ENCODE data around the gene TDP2. TPM values are rescaled to one million over a fixed set of nuclear protein-coding genes. Genes with fewer than 3 reads are reported as not detected.

The TDP2 gene
- total RNA-seq, 2 experiments from 2014 or later = 27.2 to 39.6 TPM

DNA sequence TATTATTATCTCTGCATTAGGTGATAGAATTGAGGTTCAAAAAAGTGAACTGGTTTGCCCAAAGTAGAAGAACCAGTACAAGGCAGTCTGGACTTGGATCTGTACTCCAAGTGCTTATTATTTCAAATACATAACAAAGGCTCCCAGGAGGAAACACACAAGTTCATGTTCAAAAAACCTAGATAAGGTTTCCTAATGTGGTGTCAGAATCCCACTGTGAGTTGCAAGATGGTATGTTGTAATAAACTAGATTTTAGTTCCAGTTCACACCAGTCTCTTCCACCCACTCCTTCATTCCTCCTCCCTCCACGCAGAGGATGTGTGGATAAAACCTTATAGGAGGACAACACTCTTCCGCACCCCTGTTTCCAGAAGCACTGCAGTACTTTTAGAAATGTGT is 63.5 kb downstream of the TDP2 start:
- BruUV-seq (replicated peaks) = no TSS peak
- Histone ChIP-seq H3K79me2 (ENCODE audit: insufficient read depth, low read depth, low read length) (no peaks in the 10 kb centered on the region), H3K27ac (ENCODE audit: low read depth, low read length, poor library complexity, severe bottlenecking) (no peak overlapping the region), H2AFZ (ENCODE audit: low read length) (no peak overlapping the region), H4K20me1 (ENCODE audit: insufficient read depth, low read length) (no peaks in the 10 kb centered on the region), H3K4me3 (ENCODE audit: low read depth, low read length, poor library complexity, severe bottlenecking) (no peak overlapping the region), H3K9me3 (ENCODE audit: low read length) (no peaks in the 10 kb centered on the region), H3K9me2 (ENCODE audit: insufficient read depth, low read length) (no peaks in the 10 kb centered on the region), H3K36me3 (ENCODE audit: insufficient read depth, low read length) (no peaks in the 10 kb centered on the region), H3K4me1 (ENCODE audit: insufficient read depth, low read length, poor library complexity, severe bottlenecking) (no peaks in the 10 kb centered on the region), H3K4me2 (ENCODE audit: low read length) (no peak overlapping the region)
- intact Hi-C loops (cut with micrococcal nuclease; ENCODE audit: unreplicated experiment) = no loop called here
- DNase-seq (ENCODE audit: low spot score) = no peak
- POLR2A ChIA-PET = no interaction called here
- TF ChIP-seq, protein P1, sequence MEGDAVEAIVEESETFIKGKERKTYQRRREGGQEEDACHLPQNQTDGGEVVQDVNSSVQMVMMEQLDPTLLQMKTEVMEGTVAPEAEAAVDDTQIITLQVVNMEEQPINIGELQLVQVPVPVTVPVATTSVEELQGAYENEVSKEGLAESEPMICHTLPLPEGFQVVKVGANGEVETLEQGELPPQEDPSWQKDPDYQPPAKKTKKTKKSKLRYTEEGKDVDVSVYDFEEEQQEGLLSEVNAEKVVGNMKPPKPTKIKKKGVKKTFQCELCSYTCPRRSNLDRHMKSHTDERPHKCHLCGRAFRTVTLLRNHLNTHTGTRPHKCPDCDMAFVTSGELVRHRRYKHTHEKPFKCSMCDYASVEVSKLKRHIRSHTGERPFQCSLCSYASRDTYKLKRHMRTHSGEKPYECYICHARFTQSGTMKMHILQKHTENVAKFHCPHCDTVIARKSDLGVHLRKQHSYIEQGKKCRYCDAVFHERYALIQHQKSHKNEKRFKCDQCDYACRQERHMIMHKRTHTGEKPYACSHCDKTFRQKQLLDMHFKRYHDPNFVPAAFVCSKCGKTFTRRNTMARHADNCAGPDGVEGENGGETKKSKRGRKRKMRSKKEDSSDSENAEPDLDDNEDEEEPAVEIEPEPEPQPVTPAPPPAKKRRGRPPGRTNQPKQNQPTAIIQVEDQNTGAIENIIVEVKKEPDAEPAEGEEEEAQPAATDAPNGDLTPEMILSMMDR (conservative IDR thresholded peaks at IDR 0.05; ENCODE audit: low read length) = no peak
- no peak for TF ChIP-seq EZH2phosphoT487 (IDR thresholded peaks at IDR 0.05; ENCODE audit: borderline replicate concordance, low read depth, low read length)
- CTCF ChIA-PET (ENCODE audit: unreplicated experiment) = no interaction called here

DNA sequence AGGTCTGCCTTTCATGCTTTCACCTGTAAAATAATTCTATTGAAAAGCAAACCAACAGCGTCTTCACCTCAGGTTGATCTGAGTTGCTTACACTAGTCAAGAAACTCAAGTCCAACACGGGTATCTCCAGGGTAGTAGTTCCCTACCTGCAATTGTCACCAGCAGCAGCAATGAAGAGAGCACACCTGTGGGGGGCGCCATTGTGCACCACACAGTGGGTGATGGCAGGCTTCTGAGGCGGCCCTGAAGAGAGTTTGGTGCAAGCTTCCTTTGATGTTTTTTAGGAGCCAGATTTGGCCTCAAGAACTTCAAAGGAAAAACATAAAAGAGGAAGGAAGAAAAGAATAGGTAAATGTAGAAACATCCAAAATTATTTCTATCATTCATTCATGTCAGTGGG is 65.8 kb downstream of the TDP2 start:
- H3K79me2 ChIP-seq (ENCODE audit: insufficient read depth, low read depth, low read length) = no peaks in the 10 kb centered on the region
- H3K27ac ChIP-seq (ENCODE audit: low read depth, low read length, poor library complexity, severe bottlenecking) = no peak overlapping the region
- H3K4me1 ChIP-seq (ENCODE audit: insufficient read depth, low read length, poor library complexity, severe bottlenecking) = no peaks in the 10 kb centered on the region
- no peak overlapping the region for H3K4me2 ChIP-seq (ENCODE audit: low read length)
- no peaks in the 10 kb centered on the region for H3K9me3 ChIP-seq (ENCODE audit: low read length)
- DNase-seq (ENCODE audit: low spot score) = no peak
- no peaks in the 10 kb centered on the region for H4K20me1 ChIP-seq (ENCODE audit: insufficient read depth, low read length)
- ChIA-PET POLR2A (interaction anchor here (1.0 kb wide), 1 partner anchor 19 kb away, joined by 5 read pairs; no protein-coding TSS in a partner anchor), CTCF (ENCODE audit: unreplicated experiment) (interaction anchor here (1.0 kb wide), 1 partner anchor 11 kb away, joined by 3 read pairs; no protein-coding TSS in a partner anchor)
- H2AFZ ChIP-seq (ENCODE audit: low read length) = no peak overlapping the region
- intact Hi-C loops (cut with micrococcal nuclease; ENCODE audit: unreplicated experiment) = no loop called here
- no peaks in the 10 kb centered on the region for H3K9me2 ChIP-seq (ENCODE audit: insufficient read depth, low read length)
- no TSS peak for BruUV-seq (replicated peaks)
- no peaks in the 10 kb centered on the region for H3K36me3 ChIP-seq (ENCODE audit: insufficient read depth, low read length)
- no peak overlapping the region for H3K4me3 ChIP-seq (ENCODE audit: low read depth, low read length, poor library complexity, severe bottlenecking)
- TF ChIP-seq EZH2phosphoT487 (IDR thresholded peaks at IDR 0.05; ENCODE audit: borderline replicate concordance, low read depth, low read length) = no peak
- TF ChIP-seq, protein P1 (conservative IDR thresholded peaks at IDR 0.05; ENCODE audit: low read length) = peak; percentile 75

Other genes with a start within 250 kb of the TDP2 start
- gene GPLD1, start 177.3 kb downstream of the TDP2 start, total RNA-seq (2014; rRNA removed; shearing (Covaris generic)) = 52.5 and 55.6 TPM in 2 replicates
- gene GPLD1, start 177.3 kb downstream of the TDP2 start, total RNA-seq (2022) = 60.7 and 73.7 TPM in 2 replicates
- gene ALDH5A1, start 171.9 kb downstream of the TDP2 start, total RNA-seq (2014; rRNA removed; shearing (Covaris generic)) = 180 and 199 TPM in 2 replicates
- 260 and 308 TPM in 2 replicates for gene ALDH5A1, start 171.9 kb downstream of the TDP2 start, total RNA-seq (2022)
- gene KIAA0319, start 20.7 kb downstream of the TDP2 start, total RNA-seq (2014; rRNA removed; shearing (Covaris generic)) = 0.46 and 0.50 TPM in 2 replicates
- gene KIAA0319, start 20.7 kb downstream of the TDP2 start, total RNA-seq (2022) = 0.66 and 0.76 TPM in 2 replicates
- gene ACOT13, start 178 bp upstream of the TDP2 start, total RNA-seq (2014; rRNA removed; shearing (Covaris generic)) = 4.1 and 6.7 TPM in 2 replicates
- gene ACOT13, start 178 bp upstream of the TDP2 start, total RNA-seq (2022) = 16.4 and 19.0 TPM in 2 replicates
- gene C6orf62, start 52.3 kb upstream of the TDP2 start, total RNA-seq (2014; rRNA removed; shearing (Covaris generic)) = 36.6 and 42.3 TPM in 2 replicates
- 77.4 and 81.2 TPM in 2 replicates for gene C6orf62, start 52.3 kb upstream of the TDP2 start, total RNA-seq (2022)
- 101 and 130 TPM in 2 replicates for gene GMNN, start 108.0 kb upstream of the TDP2 start, total RNA-seq (2014; rRNA removed; shearing (Covaris generic))
- 120 and 131 TPM in 2 replicates for gene GMNN, start 108.0 kb upstream of the TDP2 start, total RNA-seq (2022)
- gene ARMH2, start 132.0 kb upstream of the TDP2 start, total RNA-seq (2014; rRNA removed; shearing (Covaris generic)) = not detected in 2 replicates
- not detected in 2 replicates for gene ARMH2, start 132.0 kb upstream of the TDP2 start, total RNA-seq (2022)

All from OCI-LY7 (cell line).